CD4-positive, alpha-beta T cell treated with Interleukin-17A for 4 hours (primary cell): ENCODE measurements around the gene HPCA.

Source experiments
- DNase-seq: peaks from one replicate; pipeline ENCODE4 v3.0.0-alpha.2; 2020; ENCODE audit warnings: mixed read lengths

Gene HPCA

GRCh38 chr1:32939655-32940371 lies 53.5 kb downstream of the HPCA start:
- DNase-seq, result no peak

- no peak for DNase-seq
These were observed 57.9 kb downstream of the HPCA start for GRCh38 chr1:32944180-32944579.
